ENCODE data around the gene TGFB2. TPM values are rescaled to one million over a fixed set of nuclear protein-coding genes. Genes with fewer than 3 reads are reported as not detected.

Gene TGFB2
- polyA plus RNA-seq, 1 donor: 4.9 TPM

DNA sequence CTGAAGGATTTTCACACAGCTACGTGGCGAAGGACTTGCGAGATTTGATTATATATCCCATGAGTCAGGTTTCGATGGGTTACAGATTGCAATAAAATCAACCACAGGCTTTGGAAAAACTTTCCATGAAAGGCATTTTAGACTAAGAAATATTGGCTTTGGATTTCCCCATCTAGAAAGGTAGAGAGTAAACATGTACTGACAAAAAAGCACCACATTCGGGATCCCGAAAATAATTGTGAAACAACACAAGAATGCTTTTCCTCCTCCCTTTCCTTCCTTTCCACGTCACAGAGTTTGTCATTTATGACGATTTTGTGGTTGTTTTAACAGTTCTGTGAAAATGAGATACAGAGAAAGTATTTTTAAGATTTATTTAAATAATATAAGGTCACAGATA is 38.5 kb downstream of the TGFB2 start:
- H3K4me3 ChIP-seq (ENCODE audit: low read length): no peak overlapping the region
- DNase-seq: no peak
- no peaks in the 10 kb centered on the region for H3K4me1 ChIP-seq (ENCODE audit: control insufficient read depth, insufficient read depth, low read length)
- H3K27me3 ChIP-seq (ENCODE audit: control insufficient read depth, insufficient read depth, low read length): peaks cover 4% of the 10 kb centered on the region
- H3K27ac ChIP-seq (ENCODE audit: low read length): no peak overlapping the region
- no peaks in the 10 kb centered on the region for H3K9me3 ChIP-seq (ENCODE audit: control insufficient read depth, low read depth, low read length)
- H3K36me3 ChIP-seq (ENCODE audit: control insufficient read depth, insufficient read depth, low read length): no peaks in the 10 kb centered on the region
- 100% methylated on average over 1 of the region's 8 CpGs for WGBS (ENCODE audit: insufficient coverage, low lambda C conversion rate)

DNA sequence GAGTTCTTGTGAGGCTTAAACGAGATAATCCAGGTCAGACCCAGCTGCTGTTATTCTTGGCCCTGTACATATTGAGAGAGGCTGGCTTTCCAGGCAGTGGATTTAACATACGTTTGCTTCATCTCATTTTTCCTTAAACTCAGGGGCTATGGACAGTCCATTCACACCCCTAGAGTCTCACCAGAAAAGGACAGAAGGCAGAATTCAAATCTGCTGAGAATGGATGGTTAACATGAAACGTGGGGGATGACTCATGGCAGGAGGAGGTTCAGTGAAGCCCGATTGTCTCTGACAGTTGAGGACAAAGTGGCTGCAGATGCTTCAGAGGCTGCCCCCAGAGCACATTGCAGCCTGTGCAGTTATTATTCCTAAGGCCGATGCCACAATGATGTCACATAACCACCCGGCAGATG is 39.5 kb downstream of the TGFB2 start:
- no CpG with 5 or more reads among the region's 6 CpGs for WGBS (ENCODE audit: insufficient coverage, low lambda C conversion rate)
- H3K4me3 ChIP-seq (ENCODE audit: low read length): no peak overlapping the region
- no peaks in the 10 kb centered on the region for H3K4me1 ChIP-seq (ENCODE audit: control insufficient read depth, insufficient read depth, low read length)

DNA sequence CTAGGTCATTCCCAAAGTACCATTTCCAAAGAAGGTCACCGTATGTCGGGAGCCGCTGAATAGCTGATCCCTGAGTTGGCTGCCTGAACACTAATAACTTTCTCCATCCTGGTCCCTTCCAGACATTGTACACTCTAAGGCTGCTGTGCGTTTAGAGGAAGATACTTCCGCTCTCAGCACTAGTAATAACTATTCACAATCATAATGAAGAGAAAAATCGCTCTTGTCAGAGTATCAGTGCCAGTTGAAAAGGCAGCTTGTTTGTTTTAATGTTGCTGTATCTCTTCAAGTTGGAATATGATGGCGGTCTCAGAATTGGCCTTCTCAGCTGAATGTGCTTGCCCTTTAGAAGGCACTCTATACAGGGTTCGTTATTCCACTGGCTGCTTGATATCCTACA is 43.5 kb downstream of the TGFB2 start:
- Histone ChIP-seq H3K27me3 (ENCODE audit: control insufficient read depth, insufficient read depth, low read length) (peaks cover 6% of the 10 kb centered on the region), H3K9me3 (ENCODE audit: control insufficient read depth, low read depth, low read length) (no peaks in the 10 kb centered on the region), H3K4me3 (ENCODE audit: low read length) (no peak overlapping the region), H3K36me3 (ENCODE audit: control insufficient read depth, insufficient read depth, low read length) (no peaks in the 10 kb centered on the region), H3K4me1 (ENCODE audit: control insufficient read depth, insufficient read depth, low read length) (no peaks in the 10 kb centered on the region), H3K27ac (ENCODE audit: low read length) (no peak overlapping the region)
- DNase-seq: no peak
- WGBS (ENCODE audit: insufficient coverage, low lambda C conversion rate): no CpG with 5 or more reads among the region's 8 CpGs

More for the DNA sequence above, 39.5 kb downstream of the TGFB2 start:
- Histone ChIP-seq H3K9me3 (ENCODE audit: control insufficient read depth, low read depth, low read length) (no peaks in the 10 kb centered on the region), H3K27ac (ENCODE audit: low read length) (no peak overlapping the region), H3K36me3 (ENCODE audit: control insufficient read depth, insufficient read depth, low read length) (no peaks in the 10 kb centered on the region), H3K27me3 (ENCODE audit: control insufficient read depth, insufficient read depth, low read length) (peaks cover 6% of the 10 kb centered on the region)
- no peak for DNase-seq

DNA sequence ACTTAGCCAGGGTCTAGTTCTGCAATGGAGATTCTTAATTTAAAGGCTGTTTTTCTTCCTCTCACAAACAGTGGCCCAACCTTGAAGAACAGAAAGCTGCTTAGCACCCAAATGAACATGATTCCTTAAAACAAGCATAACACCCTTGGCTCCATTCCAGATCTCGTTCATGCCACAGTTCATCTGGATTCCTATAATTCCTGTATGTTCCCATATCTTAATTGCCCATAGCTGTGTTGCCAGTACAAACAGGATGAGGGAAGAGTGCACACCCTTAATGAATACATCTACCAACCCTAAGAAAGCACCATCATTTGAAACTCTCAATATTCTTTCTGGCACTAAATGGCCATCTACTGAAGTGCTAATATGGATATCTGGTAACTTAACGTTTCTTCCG is 45.5 kb downstream of the TGFB2 start:
- Histone ChIP-seq H3K9me3 (ENCODE audit: control insufficient read depth, low read depth, low read length) (no peaks in the 10 kb centered on the region), H3K4me3 (ENCODE audit: low read length) (no peak overlapping the region), H3K27ac (ENCODE audit: low read length) (no peak overlapping the region), H3K36me3 (ENCODE audit: control insufficient read depth, insufficient read depth, low read length) (no peaks in the 10 kb centered on the region), H3K27me3 (ENCODE audit: control insufficient read depth, insufficient read depth, low read length) (peaks cover 3% of the 10 kb centered on the region), H3K4me1 (ENCODE audit: control insufficient read depth, insufficient read depth, low read length) (no peaks in the 10 kb centered on the region)
- DNase-seq: no peak
- WGBS (ENCODE audit: insufficient coverage, low lambda C conversion rate): 100% methylated on average over 2 of the region's 3 CpGs

DNA sequence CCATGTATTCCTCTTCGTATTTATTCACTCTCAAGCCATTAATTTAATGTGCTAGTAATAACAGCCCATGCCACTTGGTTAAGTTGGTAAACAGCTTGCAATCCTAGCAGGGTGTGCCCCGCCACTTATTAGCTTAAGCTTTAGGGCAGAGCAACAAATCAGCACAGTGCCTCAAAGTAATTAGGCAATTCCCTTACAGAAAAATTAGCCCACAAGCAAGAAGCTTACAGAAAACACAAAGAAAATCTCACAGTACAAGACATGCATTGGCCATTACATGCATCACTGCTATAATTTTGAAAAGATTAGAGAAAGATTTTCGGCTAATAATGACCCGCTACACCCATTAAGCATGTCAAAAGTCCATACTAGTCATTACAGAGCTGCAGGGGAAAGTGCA is 47.6 kb downstream of the TGFB2 start:
- DNase-seq: no peak
- Histone ChIP-seq H3K4me1 (ENCODE audit: control insufficient read depth, insufficient read depth, low read length) (no peaks in the 10 kb centered on the region), H3K27me3 (ENCODE audit: control insufficient read depth, insufficient read depth, low read length) (peaks cover 3% of the 10 kb centered on the region), H3K27ac (ENCODE audit: low read length) (no peak overlapping the region), H3K9me3 (ENCODE audit: control insufficient read depth, low read depth, low read length) (no peaks in the 10 kb centered on the region), H3K4me3 (ENCODE audit: low read length) (no peak overlapping the region), H3K36me3 (ENCODE audit: control insufficient read depth, insufficient read depth, low read length) (no peaks in the 10 kb centered on the region)
- no CpG with 5 or more reads among the region's 4 CpGs for WGBS (ENCODE audit: insufficient coverage, low lambda C conversion rate)

DNA sequence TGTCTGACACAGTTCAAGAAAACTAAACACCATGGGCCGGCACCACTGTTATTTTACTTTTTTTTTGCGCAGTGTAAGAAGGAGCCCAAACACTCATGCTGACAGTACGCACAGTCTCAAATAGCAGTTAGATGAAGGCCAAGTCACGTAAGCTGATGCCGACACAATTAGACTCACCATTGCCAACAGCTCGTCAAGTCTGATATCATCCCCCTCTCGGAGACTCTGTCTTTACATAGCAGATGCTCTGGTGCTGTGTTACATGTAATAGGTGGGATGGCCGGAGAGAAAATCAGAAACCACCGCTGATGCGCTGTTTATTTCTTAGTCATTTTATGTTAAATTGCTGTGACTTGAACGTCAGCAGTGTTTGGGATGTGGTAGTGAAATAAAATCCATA is 49.3 kb downstream of the TGFB2 start:
- Histone ChIP-seq H3K4me1 (ENCODE audit: control insufficient read depth, insufficient read depth, low read length) (no peaks in the 10 kb centered on the region), H3K9me3 (ENCODE audit: control insufficient read depth, low read depth, low read length) (no peaks in the 10 kb centered on the region), H3K36me3 (ENCODE audit: control insufficient read depth, insufficient read depth, low read length) (no peaks in the 10 kb centered on the region), H3K4me3 (ENCODE audit: low read length) (no peak overlapping the region), H3K27me3 (ENCODE audit: control insufficient read depth, insufficient read depth, low read length) (peaks cover under 1% of the 10 kb centered on the region), H3K27ac (ENCODE audit: low read length) (no peak overlapping the region)
- WGBS (ENCODE audit: insufficient coverage, low lambda C conversion rate): 100% methylated on average over 1 of the region's 11 CpGs
- no peak for DNase-seq

DNA sequence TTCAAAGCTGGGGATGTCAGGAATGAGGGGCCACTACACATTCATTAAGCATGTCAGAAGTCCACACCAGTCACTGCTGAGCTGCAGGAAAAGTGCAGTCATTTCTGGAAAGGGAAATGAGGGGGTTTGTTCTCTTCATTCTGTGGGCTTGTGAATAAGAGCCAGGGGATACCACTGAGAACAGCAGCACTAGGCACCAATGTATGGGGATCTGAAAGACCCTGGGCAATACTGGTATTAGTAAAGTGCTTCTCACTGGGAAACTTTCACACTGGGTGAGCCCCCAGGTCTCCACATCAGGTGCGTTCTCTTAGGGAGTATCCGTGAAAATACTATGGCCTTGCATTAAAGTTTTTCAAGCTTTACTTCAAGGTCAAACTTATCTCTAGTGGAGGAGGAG is 49.9 kb downstream of the TGFB2 start:
- no peaks in the 10 kb centered on the region for H3K4me1 ChIP-seq (ENCODE audit: control insufficient read depth, insufficient read depth, low read length)
- H3K4me3 ChIP-seq (ENCODE audit: low read length): no peak overlapping the region
- no peak overlapping the region for H3K27ac ChIP-seq (ENCODE audit: low read length)
- no peaks in the 10 kb centered on the region for H3K9me3 ChIP-seq (ENCODE audit: control insufficient read depth, low read depth, low read length)
- no peaks in the 10 kb centered on the region for H3K36me3 ChIP-seq (ENCODE audit: control insufficient read depth, insufficient read depth, low read length)
- peaks cover 4% of the 10 kb centered on the region for H3K27me3 ChIP-seq (ENCODE audit: control insufficient read depth, insufficient read depth, low read length)
- no CpG with 5 or more reads among the region's 2 CpGs for WGBS (ENCODE audit: insufficient coverage, low lambda C conversion rate)
- DNase-seq: no peak

DNA sequence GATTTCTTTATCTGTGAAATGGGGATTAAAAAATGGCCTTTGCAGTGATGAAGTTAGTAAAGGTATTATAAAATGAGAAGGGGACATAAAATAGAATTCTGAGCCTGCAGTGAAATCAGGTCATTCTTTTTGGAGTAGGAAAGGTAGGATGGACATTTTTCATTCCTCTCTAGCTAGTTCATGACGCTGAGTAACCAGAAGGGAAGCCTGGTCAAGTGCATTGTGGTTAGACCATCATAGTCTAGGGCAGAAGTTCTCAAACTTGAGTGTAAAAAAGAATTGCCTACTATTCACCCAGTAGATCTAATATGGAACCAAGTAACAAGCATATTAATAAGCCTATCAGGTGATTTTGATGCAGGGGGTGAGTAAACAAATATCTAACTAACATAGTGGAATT is 50.8 kb downstream of the TGFB2 start:
- no peaks in the 10 kb centered on the region for H3K36me3 ChIP-seq (ENCODE audit: control insufficient read depth, insufficient read depth, low read length)
- H3K9me3 ChIP-seq (ENCODE audit: control insufficient read depth, low read depth, low read length): no peaks in the 10 kb centered on the region
- H3K4me1 ChIP-seq (ENCODE audit: control insufficient read depth, insufficient read depth, low read length): no peaks in the 10 kb centered on the region
- H3K27ac ChIP-seq (ENCODE audit: low read length): no peak overlapping the region
- H3K27me3 ChIP-seq (ENCODE audit: control insufficient read depth, insufficient read depth, low read length): peaks cover 4% of the 10 kb centered on the region
- H3K4me3 ChIP-seq (ENCODE audit: low read length): no peak overlapping the region
- no peak for DNase-seq
- WGBS (ENCODE audit: insufficient coverage, low lambda C conversion rate): no CpG with 5 or more reads among the region's 1 CpG

DNA sequence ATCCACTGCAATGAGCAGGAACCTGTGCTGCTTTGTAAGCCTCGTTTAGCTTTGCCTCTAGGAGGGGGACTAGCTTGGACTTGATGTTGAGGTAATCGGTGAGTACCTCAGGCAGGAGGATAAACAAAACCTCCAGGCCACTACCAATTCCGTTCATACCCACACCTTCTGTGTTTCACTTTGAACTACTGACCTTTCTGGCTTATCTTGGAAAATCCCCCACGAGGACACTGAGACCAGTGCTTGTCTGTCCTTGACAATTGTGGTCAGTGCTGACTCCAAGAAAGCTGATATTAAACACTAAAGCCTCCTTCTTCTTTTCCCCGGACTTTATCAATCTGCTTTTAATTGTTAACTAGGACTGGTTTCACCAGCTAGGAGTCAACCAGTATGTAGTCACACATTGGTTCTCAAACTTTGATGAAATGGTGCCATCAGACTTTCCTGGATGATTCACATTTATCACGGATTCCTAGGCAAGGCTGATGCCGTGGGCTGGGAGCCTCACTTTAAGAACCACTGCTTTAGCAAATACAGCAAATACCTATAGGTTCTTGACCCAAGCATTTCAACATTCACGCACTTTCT is 52.7 kb downstream of the TGFB2 start:
- Histone ChIP-seq H3K4me1 (ENCODE audit: control insufficient read depth, insufficient read depth, low read length) (no peaks in the 10 kb centered on the region), H3K4me3 (ENCODE audit: low read length) (no peak overlapping the region), H3K27ac (ENCODE audit: low read length) (no peak overlapping the region), H3K36me3 (ENCODE audit: control insufficient read depth, insufficient read depth, low read length) (no peaks in the 10 kb centered on the region), H3K27me3 (ENCODE audit: control insufficient read depth, insufficient read depth, low read length) (peaks cover 4% of the 10 kb centered on the region), H3K9me3 (ENCODE audit: control insufficient read depth, low read depth, low read length) (no peaks in the 10 kb centered on the region)
- no peak for DNase-seq
- no CpG with 5 or more reads among the region's 8 CpGs for WGBS (ENCODE audit: insufficient coverage, low lambda C conversion rate)

DNA sequence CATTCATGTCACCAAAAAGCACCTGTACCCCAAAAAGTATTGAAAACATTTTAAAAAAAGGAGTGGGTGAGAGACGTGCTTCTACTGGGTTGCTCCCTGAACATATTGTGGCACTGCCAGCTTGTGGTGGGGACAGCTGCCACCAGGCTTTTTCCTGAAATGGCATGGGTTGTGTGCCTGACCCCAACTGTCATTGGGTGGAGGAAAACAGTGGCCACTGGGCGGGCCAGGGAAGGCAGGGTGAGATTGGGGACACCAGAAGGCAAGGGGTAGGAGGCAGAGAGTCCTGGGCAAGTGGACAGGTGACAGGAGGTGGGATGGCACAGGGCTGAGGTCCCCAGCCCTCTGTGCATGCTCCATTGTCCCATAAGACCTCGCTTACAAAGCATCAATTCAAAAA is 55.5 kb downstream of the TGFB2 start:
- no peak for DNase-seq
- H3K27ac ChIP-seq (ENCODE audit: low read length): no peak overlapping the region
- H3K27me3 ChIP-seq (ENCODE audit: control insufficient read depth, insufficient read depth, low read length): peaks cover 10% of the 10 kb centered on the region
- H3K9me3 ChIP-seq (ENCODE audit: control insufficient read depth, low read depth, low read length): no peaks in the 10 kb centered on the region
- H3K4me1 ChIP-seq (ENCODE audit: control insufficient read depth, insufficient read depth, low read length): no peaks in the 10 kb centered on the region
- H3K36me3 ChIP-seq (ENCODE audit: control insufficient read depth, insufficient read depth, low read length): no peaks in the 10 kb centered on the region
- no CpG with 5 or more reads among the region's 3 CpGs for WGBS (ENCODE audit: insufficient coverage, low lambda C conversion rate)
- H3K4me3 ChIP-seq (ENCODE audit: low read length): no peak overlapping the region

DNA sequence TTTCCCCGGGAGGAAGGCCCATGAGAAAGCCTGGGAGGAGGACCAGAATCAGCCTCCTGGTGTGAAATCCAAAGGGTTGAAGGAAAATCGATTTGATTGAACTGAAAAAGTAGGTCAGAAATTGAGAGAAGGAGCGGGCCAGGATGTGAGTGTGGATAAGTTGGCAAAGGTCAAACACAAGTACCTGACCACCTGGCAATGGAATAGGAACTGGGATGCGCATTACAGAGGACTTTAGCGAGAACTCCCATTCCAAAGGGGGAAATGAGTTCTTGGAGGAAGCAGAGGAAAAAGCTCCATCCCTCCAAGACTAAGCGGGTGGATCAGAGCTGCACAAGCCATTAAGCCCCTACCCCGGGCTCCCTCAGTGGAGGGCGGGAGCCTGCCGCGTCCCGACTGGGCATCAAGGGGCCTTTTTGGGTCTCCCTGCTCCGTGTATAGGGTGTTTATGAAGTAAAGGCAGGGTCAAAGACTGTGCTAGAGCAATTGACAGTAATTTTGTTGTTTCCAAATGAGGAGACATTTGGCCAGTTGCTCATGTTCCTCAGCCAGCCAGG is 56.4 kb downstream of the TGFB2 start:
- DNase-seq: no peak
- Histone ChIP-seq H3K4me1 (ENCODE audit: control insufficient read depth, insufficient read depth, low read length) (no peaks in the 10 kb centered on the region), H3K27me3 (ENCODE audit: control insufficient read depth, insufficient read depth, low read length) (peaks cover 10% of the 10 kb centered on the region), H3K27ac (ENCODE audit: low read length) (peak overlapping the region; percentile 31), H3K4me3 (ENCODE audit: low read length) (no peak overlapping the region), H3K36me3 (ENCODE audit: control insufficient read depth, insufficient read depth, low read length) (no peaks in the 10 kb centered on the region), H3K9me3 (ENCODE audit: control insufficient read depth, low read depth, low read length) (no peaks in the 10 kb centered on the region)
- 80% methylated on average over 2 of the region's 12 CpGs for WGBS (ENCODE audit: insufficient coverage, low lambda C conversion rate)
